NCI-H82 treated with DMSO at 0.1 percent for 48 hours (cell line): ENCODE measurements around the gene CALD1.

Source experiments
- DNase-seq: peaks from one replicate; lab custom pipeline; 2025; ENCODE audit not compliant: unreplicated experiment; lab: John Stamatoyannopoulos, UW

CALD1 gene, protein sequence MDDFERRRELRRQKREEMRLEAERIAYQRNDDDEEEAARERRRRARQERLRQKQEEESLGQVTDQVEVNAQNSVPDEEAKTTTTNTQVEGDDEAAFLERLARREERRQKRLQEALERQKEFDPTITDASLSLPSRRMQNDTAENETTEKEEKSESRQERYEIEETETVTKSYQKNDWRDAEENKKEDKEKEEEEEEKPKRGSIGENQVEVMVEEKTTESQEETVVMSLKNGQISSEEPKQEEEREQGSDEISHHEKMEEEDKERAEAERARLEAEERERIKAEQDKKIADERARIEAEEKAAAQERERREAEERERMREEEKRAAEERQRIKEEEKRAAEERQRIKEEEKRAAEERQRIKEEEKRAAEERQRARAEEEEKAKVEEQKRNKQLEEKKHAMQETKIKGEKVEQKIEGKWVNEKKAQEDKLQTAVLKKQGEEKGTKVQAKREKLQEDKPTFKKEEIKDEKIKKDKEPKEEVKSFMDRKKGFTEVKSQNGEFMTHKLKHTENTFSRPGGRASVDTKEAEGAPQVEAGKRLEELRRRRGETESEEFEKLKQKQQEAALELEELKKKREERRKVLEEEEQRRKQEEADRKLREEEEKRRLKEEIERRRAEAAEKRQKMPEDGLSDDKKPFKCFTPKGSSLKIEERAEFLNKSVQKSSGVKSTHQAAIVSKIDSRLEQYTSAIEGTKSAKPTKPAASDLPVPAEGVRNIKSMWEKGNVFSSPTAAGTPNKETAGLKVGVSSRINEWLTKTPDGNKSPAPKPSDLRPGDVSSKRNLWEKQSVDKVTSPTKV

DNA sequence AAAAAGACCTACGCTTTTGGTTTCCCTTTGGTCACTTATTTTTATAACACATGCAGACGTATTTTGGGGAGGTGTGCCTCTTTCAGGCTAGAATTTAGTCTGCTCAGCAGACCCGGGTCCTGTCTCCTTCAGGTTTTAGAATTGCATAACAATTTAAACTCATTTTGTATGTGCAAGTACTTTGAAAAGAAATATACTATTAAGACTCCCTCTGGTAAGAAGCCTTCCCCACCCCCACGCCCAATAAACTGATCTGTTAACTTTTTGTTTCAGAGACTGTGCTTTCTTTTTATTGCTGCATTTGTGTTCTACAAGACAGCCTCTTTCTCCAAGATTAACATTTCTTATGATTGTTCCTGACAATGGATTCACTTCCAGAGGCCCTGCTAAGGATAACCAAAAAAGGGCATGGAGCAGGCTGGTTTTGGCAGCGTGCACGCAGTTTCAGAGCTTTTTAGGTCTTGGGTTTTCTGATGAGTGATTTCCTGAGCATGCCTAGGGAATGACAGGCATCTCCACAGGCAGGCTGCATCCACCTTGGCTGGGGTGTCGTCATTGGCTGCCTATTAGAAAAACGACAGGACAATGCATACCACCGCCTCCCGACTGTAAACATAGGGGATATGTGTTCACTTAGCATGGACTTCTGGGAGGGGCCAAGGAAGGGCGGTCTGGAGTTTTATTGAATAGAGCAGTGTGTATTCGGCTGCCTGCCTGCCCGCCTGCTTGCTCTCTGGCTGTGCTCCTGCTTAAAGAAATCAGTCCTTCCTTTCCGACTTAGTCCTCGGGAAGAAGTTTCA lies at the start of gene CALD1:
TSS of gene CALD1 (plus strand) at position 694 of the 800 bp plus-strand sequence. CDS start 88,100 bp downstream, outside the sequence.
- no peak for DNase-seq

DNA sequence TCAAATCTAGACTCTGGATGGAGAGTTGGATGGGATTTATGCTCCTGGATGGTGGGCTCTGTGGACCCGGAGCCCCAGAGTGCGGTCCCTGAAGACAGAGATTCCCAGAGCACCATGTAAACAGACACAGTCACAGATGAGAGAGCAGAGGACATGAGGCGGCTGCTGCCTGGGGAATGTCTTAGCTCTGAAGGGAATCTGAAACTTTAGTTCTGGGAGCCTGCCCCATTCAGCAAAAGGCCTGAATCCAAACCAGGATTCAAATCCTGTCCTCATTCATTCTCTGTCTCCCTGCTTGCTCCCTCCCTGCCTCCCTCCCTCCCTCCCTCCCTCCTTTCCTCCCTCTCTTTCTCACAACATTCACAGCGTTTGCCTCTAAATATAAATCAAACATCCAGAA lies 49.5 kb upstream of the CALD1 start:
- DNase-seq = no peak

DNA sequence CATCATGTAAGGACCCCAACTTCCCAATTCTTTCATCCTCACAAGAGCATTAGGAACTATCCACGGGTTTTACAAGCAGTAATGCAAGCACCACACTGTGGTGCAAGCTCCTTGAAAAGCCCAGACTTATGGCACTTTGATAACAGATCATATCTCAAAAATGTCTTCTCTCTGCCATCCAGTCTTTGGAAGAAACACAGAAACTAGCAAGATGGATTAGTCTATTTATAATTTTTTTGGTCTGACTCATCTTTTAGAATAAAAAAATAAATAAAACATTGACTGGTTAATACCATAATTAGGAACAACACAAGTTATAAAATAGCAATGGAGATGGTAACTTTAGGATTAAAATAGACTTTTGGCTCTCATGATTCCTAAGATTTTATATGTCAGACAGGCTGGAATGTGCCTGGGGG lies 49.0 kb upstream of the CALD1 start:
- no peak for DNase-seq

DNA sequence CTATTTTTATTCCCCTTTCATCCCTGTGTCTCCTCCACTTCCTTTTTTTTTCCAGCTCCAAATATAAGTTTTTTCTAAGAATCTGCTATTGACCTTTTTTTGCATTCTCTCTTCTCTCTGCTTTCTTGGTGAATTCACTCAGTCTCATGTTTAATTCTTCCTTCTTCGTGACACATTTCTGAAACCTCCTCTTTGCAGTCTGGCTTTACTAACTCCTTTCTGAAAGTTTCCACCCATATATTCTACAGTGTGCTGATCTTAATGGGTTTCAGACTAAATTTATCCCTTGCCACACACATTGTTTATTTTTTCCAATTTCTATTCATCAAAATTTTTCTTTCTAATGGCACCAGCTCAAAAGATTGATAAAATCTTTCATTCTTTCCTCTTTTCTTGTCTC lies 47.8 kb upstream of the CALD1 start:
- DNase-seq = no peak

DNA sequence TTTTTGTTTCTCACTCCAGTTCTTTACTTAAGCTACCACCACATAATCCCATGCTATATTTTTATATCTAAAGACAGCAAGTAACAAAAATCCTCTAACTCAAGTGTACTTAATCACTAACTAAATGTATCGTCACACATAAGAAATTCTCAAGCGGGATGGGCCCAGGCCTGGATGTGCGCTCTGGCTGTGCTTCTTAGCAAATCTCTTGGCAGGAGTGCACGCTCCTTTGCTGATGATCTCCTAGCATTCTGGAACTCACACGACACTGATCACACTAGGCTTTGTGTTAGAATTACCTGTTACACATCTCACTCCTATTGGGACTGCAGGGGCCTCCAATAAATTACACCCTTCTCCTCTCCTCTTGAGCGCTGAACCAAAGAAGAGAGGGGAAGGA lies 46.7 kb upstream of the CALD1 start:
- DNase-seq = no peak

DNA sequence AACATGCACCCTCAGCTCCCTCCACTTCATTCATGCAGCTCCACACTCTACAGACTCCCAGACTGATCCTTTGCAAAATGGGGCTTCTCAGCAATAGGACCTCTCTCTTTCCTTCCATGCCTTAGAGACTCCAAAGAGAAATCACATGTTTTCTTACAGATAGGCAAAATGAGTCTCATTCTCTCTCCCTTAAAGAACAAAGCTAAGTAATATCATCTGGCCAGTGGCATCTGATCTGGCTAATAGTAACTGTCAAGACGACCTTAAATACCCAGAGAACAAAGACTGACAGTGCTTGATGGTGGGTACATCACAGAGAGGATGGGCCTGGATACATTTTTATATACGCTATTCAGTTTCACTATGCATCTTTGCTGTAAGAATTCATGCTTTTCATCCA lies 43.1 kb upstream of the CALD1 start:
- DNase-seq = no peak

DNA sequence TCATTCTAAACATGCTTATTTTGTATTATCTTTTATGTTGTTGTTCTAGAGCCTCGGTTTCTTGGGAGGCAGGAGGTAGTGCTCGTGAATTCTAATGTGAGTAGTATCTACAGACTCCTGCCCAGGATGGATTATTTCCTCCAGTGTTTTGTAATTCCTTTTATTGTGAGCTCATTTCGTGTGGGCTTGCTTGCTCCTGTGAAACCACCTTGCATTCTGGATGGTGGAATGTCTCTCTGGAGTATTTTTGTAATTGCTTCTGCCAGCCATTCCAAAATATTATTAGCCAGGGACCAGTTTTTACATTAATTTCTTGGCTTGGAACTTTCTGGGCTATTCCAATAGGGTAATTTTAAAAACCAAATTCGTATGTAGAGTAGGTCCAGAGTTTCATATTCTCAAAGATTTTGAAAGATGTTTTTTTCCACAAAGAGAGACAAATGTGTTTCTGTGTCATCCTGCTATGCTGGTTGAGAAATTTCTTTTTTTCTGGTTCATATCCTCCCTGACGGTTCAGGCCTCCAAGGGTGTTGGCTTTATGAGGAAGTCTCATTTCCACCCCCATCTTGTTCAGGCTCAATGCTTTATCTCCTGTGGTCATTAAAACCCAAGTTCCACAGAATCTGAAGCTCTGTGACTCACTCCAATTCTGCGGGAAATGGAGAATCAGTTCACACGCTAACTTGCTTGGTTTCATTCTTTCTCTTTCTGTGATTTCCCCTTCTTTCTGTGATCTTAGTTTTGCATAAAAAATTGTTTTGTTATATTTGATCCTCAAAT lies 41.7 kb upstream of the CALD1 start:
- DNase-seq = no peak

DNA sequence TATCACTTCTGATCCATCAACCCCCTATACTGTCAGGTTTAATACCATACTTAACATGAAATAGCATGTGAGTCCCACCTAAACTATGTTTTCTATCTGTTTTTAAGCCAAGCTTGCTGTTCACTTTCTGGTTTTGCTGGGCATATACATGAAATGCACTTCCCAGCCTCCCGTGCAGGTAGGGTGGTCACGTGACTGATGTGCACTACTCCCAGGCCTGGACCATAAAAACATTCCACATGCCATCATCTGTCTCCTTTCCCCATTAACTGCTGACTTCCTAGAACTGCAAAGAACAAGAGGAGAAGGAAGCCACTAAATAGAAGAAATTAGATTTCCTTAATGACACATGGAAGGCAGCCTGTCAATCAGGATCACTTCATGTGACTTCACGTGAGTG lies 40.1 kb upstream of the CALD1 start:
- DNase-seq = no peak

DNA sequence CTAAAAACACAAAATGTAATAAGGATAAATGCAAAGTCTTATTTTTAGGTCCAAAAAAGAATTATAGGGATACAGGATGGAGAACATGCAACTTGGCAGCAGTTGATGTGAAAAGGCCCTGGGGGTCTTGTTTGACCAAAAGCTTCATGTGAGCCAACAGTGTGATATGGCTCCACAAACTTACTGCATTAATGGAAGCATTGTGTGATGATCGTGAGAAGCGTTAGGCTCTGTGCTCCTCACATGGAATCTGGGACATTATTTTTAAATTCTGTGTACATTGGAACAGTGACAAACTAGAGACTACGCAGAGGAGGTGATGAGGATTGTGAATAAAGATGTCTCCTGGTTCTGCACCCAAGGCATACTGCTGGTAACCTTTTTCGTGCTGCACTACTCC lies 39.1 kb upstream of the CALD1 start:
- DNase-seq = no peak

DNA sequence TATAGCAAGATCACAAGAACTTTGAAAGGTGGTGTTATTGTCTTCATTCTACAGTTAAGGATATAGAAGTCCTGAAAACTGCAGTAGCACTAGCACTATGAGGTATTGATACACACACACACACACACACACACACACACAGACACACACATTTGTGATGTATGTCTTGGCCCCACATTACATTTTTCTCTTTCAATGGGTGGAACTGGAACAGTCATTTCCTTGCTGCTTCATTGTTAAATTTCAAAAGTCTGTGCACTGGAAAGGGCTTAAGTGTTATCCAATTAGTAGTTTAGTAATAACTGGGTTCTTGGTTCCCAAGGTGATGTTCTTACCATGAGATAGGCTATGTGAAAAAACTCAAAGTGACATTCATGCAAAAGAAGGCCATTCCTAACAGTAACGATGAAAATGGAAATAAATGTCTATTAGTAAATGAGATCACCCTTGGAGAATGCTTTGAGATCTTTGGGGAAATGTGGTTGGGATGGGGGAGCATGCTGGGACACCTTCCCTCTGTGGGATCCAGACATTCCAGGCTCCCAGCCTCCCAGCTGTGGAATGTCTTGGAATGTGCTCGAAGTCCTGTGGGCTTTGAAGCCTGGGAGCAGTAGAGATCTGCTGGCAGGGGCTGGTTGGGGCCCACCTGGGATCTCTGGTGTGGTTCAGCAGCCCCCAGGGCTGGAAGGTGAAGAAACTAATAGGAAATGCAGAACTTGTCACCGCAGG lies 37.4 kb upstream of the CALD1 start:
- DNase-seq = no peak

DNA sequence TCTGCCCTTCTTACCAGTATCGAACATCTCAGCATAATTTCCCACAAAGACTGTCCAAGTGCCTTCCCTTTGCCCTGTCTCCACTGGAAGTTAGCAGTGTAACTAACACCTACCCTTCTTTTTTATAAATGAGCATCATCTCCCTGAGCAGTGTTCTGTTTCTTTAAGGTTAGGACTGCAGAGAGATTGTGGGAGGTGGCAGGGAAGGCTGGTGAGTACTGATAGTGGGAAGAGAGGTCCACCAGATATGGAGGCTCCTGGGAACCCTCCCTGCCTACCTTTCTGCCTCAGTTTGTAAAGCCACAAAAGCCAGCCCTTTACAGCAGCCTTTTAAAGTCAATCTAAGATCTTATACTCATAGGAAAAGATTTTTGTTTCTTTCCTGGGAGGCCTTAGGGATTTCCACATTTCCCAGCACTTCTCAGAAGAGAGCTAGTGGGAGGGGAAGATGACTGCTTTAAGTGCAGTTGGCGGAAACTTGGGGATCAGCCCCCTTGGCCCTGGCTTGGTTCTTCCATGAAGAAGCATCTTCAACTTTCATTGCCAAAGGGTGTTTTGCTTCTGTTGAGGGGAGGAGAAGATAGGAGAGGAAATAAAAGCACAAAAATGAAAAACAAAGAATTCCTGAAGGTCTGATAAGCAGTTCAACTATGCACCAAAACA lies 36.6 kb upstream of the CALD1 start:
- DNase-seq = no peak

DNA sequence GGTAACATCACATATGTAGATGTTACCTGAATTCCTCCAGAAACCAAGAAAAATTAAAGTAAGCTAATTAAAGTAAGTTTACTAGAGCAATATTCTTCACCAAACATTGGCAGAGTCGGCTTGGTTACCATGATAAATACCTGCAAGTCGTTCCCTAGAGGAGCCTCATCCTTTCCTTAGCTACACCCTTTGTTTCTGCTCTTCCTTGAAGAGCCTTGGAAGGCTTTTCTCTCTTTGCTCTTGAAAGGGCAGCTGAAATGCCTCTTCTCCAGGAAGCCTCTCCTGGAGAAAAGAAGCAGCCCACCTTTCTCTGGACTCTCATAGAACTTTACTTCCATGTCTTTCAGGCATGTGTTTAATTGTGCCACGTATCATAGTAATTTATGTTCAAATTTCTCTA lies 34.9 kb upstream of the CALD1 start:
- no peak for DNase-seq

DNA sequence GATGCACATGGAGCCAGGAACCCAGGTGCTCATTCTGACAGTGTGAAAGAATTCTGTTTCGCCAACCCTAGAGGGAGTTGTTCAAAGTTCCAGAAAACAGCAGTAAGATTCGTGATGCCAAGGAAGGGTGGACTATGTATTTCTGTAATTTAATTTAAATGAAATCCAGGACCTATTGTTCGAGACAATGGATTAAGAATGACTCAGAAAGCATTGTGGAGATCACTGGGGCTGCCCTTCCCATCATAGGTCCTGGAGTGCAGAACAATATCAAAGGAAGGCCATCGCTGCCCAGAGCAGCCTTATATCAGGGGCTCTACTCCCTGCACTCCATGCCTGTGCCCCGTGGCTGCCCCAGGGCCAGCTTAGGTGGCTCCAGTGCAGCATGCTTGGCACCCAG lies 32.1 kb upstream of the CALD1 start:
- DNase-seq = no peak

DNA sequence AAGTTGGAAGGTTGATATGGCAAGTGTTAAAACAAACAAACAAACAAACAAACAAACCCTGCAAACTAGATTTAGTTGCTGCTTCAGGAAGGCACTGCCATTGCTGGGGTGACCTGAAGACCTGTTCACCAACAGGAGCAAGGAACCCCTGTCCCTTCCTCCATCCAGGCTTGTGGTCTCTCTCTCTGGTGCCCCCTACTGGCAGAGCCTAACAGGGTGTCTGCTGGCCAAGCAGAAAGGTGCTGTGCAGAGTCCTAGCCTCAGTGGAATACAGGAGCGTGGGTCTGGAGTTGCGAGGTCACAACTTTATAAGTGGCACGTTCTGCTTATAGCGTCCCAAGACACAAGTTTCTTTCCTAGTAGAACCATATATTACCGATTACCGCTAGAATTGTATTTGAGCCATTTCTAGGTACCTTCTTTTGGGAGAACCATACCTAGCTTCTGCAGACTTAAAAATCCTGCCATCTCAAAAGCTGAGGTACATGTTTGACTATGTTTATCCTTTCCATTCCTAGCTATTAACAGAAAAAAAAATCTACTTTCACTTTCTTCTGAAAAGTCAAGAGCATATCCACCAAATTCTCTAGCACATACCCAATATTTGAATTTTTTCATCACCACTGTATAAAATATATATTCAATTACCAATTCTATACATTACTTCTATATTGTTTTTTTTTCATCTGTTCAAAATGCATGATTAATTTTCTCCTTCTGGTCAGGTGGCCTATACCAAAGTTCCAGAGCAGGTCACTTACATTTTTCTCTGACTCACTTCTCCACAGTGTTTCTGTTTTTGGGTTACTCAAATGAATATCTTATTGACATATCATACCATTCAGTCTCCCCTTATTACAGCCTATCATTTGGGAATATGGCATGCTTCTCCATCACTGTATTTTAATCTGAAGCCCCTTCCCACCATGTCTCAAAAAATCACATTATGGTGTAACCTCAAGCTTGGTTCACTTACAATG lies 29.1 kb upstream of the CALD1 start:
- DNase-seq = no peak

DNA sequence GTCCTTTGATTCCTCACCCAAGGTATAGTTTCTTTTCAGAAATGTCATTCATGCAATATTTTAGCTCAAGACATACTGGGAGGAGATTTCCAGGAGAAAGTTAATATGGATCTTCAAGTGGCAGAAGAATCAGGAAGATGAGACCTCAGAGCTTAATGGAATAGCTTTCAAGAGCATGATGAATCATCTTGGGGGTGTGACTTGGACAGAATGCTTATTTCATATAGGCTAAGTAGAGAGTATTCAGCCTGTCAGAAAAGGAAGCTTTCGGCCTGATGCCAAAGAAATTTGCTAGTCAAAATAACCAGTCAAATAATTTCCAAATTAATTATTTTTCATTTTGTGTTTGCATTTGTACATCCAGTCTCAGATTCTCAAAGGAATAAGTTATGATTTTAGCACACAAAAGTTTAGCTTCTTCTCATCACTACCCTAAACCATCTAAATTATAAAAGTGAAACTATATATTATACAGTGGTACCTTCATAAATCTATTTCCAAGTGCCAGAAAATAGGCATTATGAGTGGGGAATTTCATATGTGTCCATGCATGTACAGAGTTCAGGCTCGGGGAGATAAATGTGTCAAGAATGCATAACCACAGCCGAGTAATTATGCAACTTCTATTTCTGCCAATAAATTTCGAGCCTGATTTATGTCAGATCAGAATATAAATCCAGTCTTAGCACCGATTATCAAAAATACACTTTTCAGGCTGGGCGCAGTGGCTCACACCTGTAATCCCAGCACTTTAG lies 27.3 kb upstream of the CALD1 start:
- no peak for DNase-seq

DNA sequence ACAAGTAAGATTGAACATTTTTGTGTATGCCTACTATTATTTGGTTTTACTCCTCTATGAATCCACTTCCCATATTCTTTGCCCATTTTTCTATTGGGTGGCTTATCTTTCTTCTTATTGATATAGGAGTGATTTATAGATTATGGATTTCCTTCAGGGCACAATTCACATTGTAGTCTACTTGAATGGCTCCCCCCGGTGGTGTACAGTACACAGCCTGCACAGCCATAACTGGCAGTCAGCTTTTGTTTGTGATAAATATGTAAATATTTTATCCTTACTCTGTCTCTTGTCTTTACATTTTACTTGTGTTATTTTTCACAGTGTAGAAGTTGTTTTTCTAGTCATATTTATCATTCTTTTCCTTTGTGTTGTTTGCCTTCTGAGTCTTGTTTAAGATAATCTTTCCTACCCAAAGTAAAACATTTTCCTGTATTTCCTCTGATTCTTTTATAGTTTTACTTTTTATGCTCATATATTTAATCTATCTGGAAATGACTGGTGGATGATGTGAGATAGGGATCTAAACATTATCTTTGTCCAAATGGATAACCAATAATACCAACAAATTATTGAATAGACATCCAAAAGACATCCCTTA lies 23.9 kb upstream of the CALD1 start:
- no peak for DNase-seq

DNA sequence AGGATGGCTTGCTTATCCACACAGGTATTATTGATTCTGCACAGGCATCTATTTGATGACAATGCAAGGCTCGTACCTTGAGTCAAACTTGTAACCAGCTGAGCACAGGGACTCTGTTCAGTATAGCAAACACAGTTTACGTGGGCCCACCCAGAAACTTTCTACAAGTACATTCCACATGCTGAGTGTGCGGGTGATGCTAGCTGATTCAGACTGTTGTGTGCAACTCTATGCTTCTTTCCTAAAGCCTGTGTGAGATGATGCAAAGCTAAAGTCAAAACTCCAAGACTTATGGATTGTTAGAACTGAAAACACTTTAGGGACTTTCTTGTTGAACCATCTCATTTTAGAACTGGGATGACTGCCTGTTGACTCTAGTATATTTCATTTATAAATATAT lies 21.5 kb upstream of the CALD1 start:
- DNase-seq = no peak
